ENCODE measurements around the gene MRFAP1. TPM values are rescaled to one million over a fixed set of nuclear protein-coding genes. Genes with fewer than 3 reads are reported as not detected.

MRFAP1 gene
- total and polyA plus RNA-seq, 2 of the 4 experiments (the other 2 are of a cell fraction): 65.4 to 268 TPM

DNA sequence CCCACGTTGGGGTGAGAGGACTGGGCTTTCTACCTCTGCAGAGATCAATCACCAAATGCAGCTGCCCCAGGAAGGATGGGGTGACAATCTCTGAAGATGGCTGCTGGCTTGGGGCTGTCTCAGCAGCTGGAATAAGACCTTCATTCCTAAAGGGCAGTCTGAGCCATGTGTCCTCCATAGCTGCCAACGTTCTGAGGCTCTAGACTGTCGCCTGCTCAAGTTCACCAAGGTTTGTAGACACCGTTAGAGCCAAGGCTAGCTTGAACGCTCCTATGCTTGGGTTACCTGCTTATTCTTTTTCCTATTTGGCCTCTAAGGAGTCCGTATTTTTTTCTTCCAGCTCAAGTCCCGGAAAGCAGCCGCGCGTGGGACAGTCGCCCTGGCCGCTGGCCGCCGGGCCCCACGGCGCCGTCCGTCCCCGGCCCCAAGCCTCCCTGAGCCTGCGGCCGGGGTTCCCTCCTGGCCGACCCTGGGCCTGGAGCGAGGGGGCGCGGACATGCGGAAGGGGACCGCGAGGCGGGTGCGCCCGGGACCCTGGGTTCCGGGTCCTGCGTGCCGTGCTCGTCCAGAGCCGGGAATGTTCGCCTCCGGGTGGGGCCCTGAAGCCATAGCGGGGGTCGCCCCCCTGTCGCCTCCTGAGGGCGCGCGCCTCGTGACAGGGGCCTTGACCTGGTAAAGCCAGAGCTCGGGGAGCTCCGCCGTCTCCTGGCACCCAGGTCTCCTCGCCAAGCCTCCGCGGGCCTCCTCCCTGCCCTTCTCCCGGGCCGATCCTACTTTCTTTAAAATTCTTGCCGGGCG lies 23.3 kb downstream of the MRFAP1 start:
- H3K4me2 ChIP-seq (ENCODE audit: low read depth, low read length): no peak overlapping the region; the same call in 1 of the 2 replicates
- peak; percentile 31; the same call in 1 of the 2 replicates for ATAC-seq (ENCODE audit: low read depth)
- no TSS peak for BruUV-seq (replicated peaks)

More for the DNA sequence above, 23.3 kb downstream of the MRFAP1 start:
- dilution Hi-C loops (cut with HindIII; ENCODE audit: low sequenced_read_pairs, unreplicated experiment): no loop called here
- no peak overlapping the region for H2BK120ac ChIP-seq (ENCODE audit: low read depth, low read length)
- DNase-seq: no peak
- peaks cover 22% of the 10 kb centered on the region for H3K27me3 ChIP-seq (ENCODE audit: control insufficient read depth, insufficient read depth, low read length)
- CTCF ChIA-PET: no interaction called here
- no peak overlapping the region for H3K14ac ChIP-seq (replicated peaks; ENCODE audit: low read depth, low read length)
- no peak overlapping the region for H2BK15ac ChIP-seq (ENCODE audit: low read depth, low read length)
- H3K79me1 ChIP-seq (ENCODE audit: low read depth in 1 of 2, low read length in 2 of 2): no peaks in the 10 kb centered on the region
- no peak overlapping the region for H4K91ac ChIP-seq (ENCODE audit: insufficient read depth, low read depth, low read length)
- no peak overlapping the region for H2AK5ac ChIP-seq (ENCODE audit: low read depth, low read length)
- H4K8ac ChIP-seq (ENCODE audit: low read depth in 2 of 2, low read length in 2 of 2): no peak overlapping the region
- peaks cover 11% of the 10 kb centered on the region for H3K9me1 ChIP-seq (ENCODE audit: insufficient read depth, low read length)
- no peak overlapping the region for H3K4ac ChIP-seq (ENCODE audit: low read depth, low read length)
- no peak overlapping the region for H3K27ac ChIP-seq (ENCODE audit: insufficient read depth, low read length)
- POLR2A ChIA-PET (ENCODE audit: unreplicated experiment): no interaction called here
- no peak overlapping the region for H3K4me3 ChIP-seq (ENCODE audit: insufficient read depth, low read depth, low read length)
- no peak overlapping the region for H2BK5ac ChIP-seq (ENCODE audit: low read depth, low read length, poor library complexity, severe bottlenecking)
- H3K4me1 ChIP-seq (ENCODE audit: control insufficient read depth, insufficient read depth, low read length): peaks cover 5% of the 10 kb centered on the region; the same call in 1 of the 2 replicates
- no peak overlapping the region for H3K56ac ChIP-seq (ENCODE audit: extremely low read depth, insufficient read depth, low read length)
- no peak overlapping the region for H4K5ac ChIP-seq (ENCODE audit: low read depth, low read length)
- no peak overlapping the region for H2AK9ac ChIP-seq (replicated peaks; ENCODE audit: low read depth, low read length, poor library complexity)
- TF ChIP-seq SMC3 (IDR thresholded peaks at IDR 0.05; ENCODE audit: low read depth, low read length): no peak
- TF ChIP-seq MAFK (IDR thresholded peaks at IDR 0.05; ENCODE audit: low read depth, low read length): no peak
- TF ChIP-seq USF2 (IDR thresholded peaks at IDR 0.05; ENCODE audit: low read depth, low read length): no peak
- TF ChIP-seq, protein P1, sequence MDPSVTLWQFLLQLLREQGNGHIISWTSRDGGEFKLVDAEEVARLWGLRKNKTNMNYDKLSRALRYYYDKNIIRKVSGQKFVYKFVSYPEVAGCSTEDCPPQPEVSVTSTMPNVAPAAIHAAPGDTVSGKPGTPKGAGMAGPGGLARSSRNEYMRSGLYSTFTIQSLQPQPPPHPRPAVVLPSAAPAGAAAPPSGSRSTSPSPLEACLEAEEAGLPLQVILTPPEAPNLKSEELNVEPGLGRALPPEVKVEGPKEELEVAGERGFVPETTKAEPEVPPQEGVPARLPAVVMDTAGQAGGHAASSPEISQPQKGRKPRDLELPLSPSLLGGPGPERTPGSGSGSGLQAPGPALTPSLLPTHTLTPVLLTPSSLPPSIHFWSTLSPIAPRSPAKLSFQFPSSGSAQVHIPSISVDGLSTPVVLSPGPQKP (IDR thresholded peaks at IDR 0.05; ENCODE audit: borderline replicate concordance, low read depth, low read length): no peak
- no peak for TF ChIP-seq FOS (IDR thresholded peaks at IDR 0.05; ENCODE audit: low read depth, low read length)
- no peak for TF ChIP-seq RCOR1 (IDR thresholded peaks at IDR 0.05; ENCODE audit: insufficient replicate concordance, low read length)
- no peak for TF ChIP-seq CHD1 (IDR thresholded peaks at IDR 0.05; ENCODE audit: low read depth, low read length)
- TF ChIP-seq, protein P2, sequence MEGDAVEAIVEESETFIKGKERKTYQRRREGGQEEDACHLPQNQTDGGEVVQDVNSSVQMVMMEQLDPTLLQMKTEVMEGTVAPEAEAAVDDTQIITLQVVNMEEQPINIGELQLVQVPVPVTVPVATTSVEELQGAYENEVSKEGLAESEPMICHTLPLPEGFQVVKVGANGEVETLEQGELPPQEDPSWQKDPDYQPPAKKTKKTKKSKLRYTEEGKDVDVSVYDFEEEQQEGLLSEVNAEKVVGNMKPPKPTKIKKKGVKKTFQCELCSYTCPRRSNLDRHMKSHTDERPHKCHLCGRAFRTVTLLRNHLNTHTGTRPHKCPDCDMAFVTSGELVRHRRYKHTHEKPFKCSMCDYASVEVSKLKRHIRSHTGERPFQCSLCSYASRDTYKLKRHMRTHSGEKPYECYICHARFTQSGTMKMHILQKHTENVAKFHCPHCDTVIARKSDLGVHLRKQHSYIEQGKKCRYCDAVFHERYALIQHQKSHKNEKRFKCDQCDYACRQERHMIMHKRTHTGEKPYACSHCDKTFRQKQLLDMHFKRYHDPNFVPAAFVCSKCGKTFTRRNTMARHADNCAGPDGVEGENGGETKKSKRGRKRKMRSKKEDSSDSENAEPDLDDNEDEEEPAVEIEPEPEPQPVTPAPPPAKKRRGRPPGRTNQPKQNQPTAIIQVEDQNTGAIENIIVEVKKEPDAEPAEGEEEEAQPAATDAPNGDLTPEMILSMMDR (conservative IDR thresholded peaks at IDR 0.05; ENCODE audit: low read depth, low read length): no peak
- TF ChIP-seq BHLHE40 (IDR thresholded peaks at IDR 0.05; ENCODE audit: low read depth, low read length): no peak
- no peak for TF ChIP-seq POLR2A (IDR thresholded peaks at IDR 0.05; ENCODE audit: low read depth, low read length)
- TF ChIP-seq NFE2L2 (IDR thresholded peaks at IDR 0.05; ENCODE audit: low read depth, low read length): no peak
- TF ChIP-seq RFX5 (IDR thresholded peaks at IDR 0.05; ENCODE audit: low read depth, low read length): no peak
- TF ChIP-seq MAZ (IDR thresholded peaks at IDR 0.05; ENCODE audit: borderline replicate concordance, low read depth, low read length): no peak
- no peaks in the 10 kb centered on the region for H3K36me3 ChIP-seq (ENCODE audit: control insufficient read depth, insufficient read depth, low read length)
- H3K9me3 ChIP-seq (ENCODE audit: control insufficient read depth, insufficient read depth, low read length): no peaks in the 10 kb centered on the region
- H3K23ac ChIP-seq (ENCODE audit: low read depth, low read length): no peak overlapping the region
- no peak overlapping the region for H3K9ac ChIP-seq (ENCODE audit: low read depth, low read length)
- peak overlapping the region; percentile 39 for H2AFZ ChIP-seq (replicated peaks; ENCODE audit: low read length, poor library complexity)
- 0 out of 2 replicates have a peak, but pooled peaks cover 2% of the 10 kb centered on the region for H4K20me1 ChIP-seq (ENCODE audit: insufficient read depth, low read length)
- intact Hi-C loops (cut with micrococcal nuclease): no loop called here
- no peak overlapping the region for H3K18ac ChIP-seq (ENCODE audit: low read depth, low read length)
- 13% methylated on average over 26 of the region's 55 CpGs; no CpG with 5 or more reads in 1 of the 2 experiments for WGBS, 2 experiments (ENCODE audit: extremely low coverage in 2 of 2, insufficient read length in 1 of 2)
- H2BK20ac ChIP-seq (ENCODE audit: low read depth, low read length): no peak overlapping the region
- in situ Hi-C loops (cut with MboI; ENCODE audit: low sequenced_read_pairs): no loop called here
